ENCODE results near the gene GABRB3.

The GABRB3 gene

GRCh38 chr15:26691249-26691648 is 81.6 kb downstream of the GABRB3 start (continued):
- TF ChIP-seq ARNTL (CRISPR knock-in tag; IDR thresholded peaks at IDR 0.05; ENCODE audit: borderline replicate concordance, low read depth) (no peak), ZC3H10 (CRISPR knock-in tag; IDR thresholded peaks at IDR 0.05) (no peak)

GRCh38 chr15:26690778-26691177 is 82.1 kb downstream of the GABRB3 start:
- TF ChIP-seq TCF4 (CRISPR knock-in tag; IDR thresholded peaks at IDR 0.05; ENCODE audit: borderline replicate concordance) (no peak), GLIS3 (CRISPR knock-in tag; IDR thresholded peaks at IDR 0.05) (no peak), ISL1 (CRISPR knock-in tag; IDR thresholded peaks at IDR 0.05) (no peak), BACH2 (CRISPR knock-in tag; IDR thresholded peaks at IDR 0.05; ENCODE audit: borderline replicate concordance) (no peak), ARNTL (CRISPR knock-in tag; IDR thresholded peaks at IDR 0.05; ENCODE audit: borderline replicate concordance, low read depth) (no peak), ZC3H10 (CRISPR knock-in tag; IDR thresholded peaks at IDR 0.05) (no peak), CSRNP3 (CRISPR knock-in tag; IDR thresholded peaks at IDR 0.05) (no peak), ESRRG (CRISPR knock-in tag; IDR thresholded peaks at IDR 0.05) (no peak), SNAI2 (CRISPR knock-in tag; IDR thresholded peaks at IDR 0.05) (no peak), CSDC2 (CRISPR knock-in tag; IDR thresholded peaks at IDR 0.05) (no peak), TSHZ2 (CRISPR knock-in tag; IDR thresholded peaks at IDR 0.05) (no peak), PATZ1 (CRISPR knock-in tag; IDR thresholded peaks at IDR 0.05; ENCODE audit: borderline replicate concordance) (no peak), OSR1 (CRISPR knock-in tag; IDR thresholded peaks at IDR 0.05) (no peak), ZFP3 (CRISPR knock-in tag; IDR thresholded peaks at IDR 0.05) (no peak), ZNF70 (CRISPR knock-in tag; IDR thresholded peaks at IDR 0.05) (no peak), ZNF565 (CRISPR knock-in tag; conservative IDR thresholded peaks at IDR 0.05; ENCODE audit: low read depth) (no peak)
- ATAC-seq, result no peak

- no peak for ATAC-seq
- TF ChIP-seq OSR1 (CRISPR knock-in tag; IDR thresholded peaks at IDR 0.05), result no peak
- no peak for TF ChIP-seq ZFP30 (CRISPR knock-in tag; IDR thresholded peaks at IDR 0.05)
- TF ChIP-seq ISL1 (CRISPR knock-in tag; IDR thresholded peaks at IDR 0.05), result no peak
- no peak for TF ChIP-seq GLIS3 (CRISPR knock-in tag; IDR thresholded peaks at IDR 0.05)
These were observed 83.4 kb downstream of the GABRB3 start for GRCh38 chr15:26689462-26689861.

- no peak for TF ChIP-seq ZNF8 (CRISPR knock-in tag; IDR thresholded peaks at IDR 0.05)
- TF ChIP-seq ZFP3 (CRISPR knock-in tag; IDR thresholded peaks at IDR 0.05), result no peak
- TF ChIP-seq TCF4 (CRISPR knock-in tag; IDR thresholded peaks at IDR 0.05; ENCODE audit: borderline replicate concordance), result no peak
- no peak for TF ChIP-seq PPARA (CRISPR knock-in tag; IDR thresholded peaks at IDR 0.05; ENCODE audit: borderline replicate concordance)
- ATAC-seq, result no peak
These were observed 86.2 kb downstream of the GABRB3 start for GRCh38 chr15:26686547-26687187.

GRCh38 chr15:26682598-26683164 is 90.2 kb downstream of the GABRB3 start:
- TF ChIP-seq TCF4 (CRISPR knock-in tag; IDR thresholded peaks at IDR 0.05; ENCODE audit: borderline replicate concordance) (no peak), ZNF70 (CRISPR knock-in tag; IDR thresholded peaks at IDR 0.05) (no peak), TSHZ2 (CRISPR knock-in tag; IDR thresholded peaks at IDR 0.05) (no peak), PPARA (CRISPR knock-in tag; IDR thresholded peaks at IDR 0.05; ENCODE audit: borderline replicate concordance) (no peak), ZC3H10 (CRISPR knock-in tag; IDR thresholded peaks at IDR 0.05) (no peak), BACH2 (CRISPR knock-in tag; IDR thresholded peaks at IDR 0.05; ENCODE audit: borderline replicate concordance) (no peak)
- ATAC-seq, result no peak

Measured in SK-N-SH treated with all-trans-retinoic acid at 6 μM for 48 hours (cell line).